ENCODE results near the gene BPIFB3.
"Not testable (repeated sequence)": the region's sequence is repeated elsewhere in the genome, so short reads cannot be mapped to it uniquely, and the experiment has no call there.

DNA sequence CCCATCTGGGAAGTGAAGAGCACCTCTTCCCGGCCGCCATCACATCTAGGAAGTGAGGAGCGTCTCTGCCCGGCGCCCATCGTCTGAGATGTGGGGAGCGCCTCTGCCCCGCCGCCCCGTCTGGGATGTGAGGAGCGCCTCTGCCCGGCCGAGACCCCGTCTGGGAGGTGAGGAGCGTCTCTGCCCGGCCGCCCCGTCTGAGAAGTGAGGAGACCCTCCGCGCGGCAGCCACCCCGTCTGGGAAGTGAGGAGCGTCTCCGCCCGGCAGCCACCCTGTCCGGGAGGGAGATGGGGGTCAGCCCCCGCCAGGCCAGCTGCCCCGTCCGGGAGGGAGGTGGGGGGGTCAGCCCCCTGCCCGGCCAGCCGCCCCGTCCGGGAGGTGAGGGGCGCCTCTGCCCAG is 61.8 kb downstream of the BPIFB3 start:
- TF ChIP-seq, protein P1, sequence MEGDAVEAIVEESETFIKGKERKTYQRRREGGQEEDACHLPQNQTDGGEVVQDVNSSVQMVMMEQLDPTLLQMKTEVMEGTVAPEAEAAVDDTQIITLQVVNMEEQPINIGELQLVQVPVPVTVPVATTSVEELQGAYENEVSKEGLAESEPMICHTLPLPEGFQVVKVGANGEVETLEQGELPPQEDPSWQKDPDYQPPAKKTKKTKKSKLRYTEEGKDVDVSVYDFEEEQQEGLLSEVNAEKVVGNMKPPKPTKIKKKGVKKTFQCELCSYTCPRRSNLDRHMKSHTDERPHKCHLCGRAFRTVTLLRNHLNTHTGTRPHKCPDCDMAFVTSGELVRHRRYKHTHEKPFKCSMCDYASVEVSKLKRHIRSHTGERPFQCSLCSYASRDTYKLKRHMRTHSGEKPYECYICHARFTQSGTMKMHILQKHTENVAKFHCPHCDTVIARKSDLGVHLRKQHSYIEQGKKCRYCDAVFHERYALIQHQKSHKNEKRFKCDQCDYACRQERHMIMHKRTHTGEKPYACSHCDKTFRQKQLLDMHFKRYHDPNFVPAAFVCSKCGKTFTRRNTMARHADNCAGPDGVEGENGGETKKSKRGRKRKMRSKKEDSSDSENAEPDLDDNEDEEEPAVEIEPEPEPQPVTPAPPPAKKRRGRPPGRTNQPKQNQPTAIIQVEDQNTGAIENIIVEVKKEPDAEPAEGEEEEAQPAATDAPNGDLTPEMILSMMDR (IDR thresholded peaks at IDR 0.05), result not testable (repeated sequence)
- not testable (repeated sequence) for TF ChIP-seq POLR2A (IDR thresholded peaks at IDR 0.05)

All from adrenal gland (tissue), 5 donors.